ENCODE measurements around the gene LETM1.

Gene LETM1

GRCh38 chr4:1846580-1846979 is 9.4 kb downstream of the LETM1 start:
- no peak for TF ChIP-seq CTCF (IDR thresholded peaks at IDR 0.05)

GRCh38 chr4:1843852-1844251 is 12.1 kb downstream of the LETM1 start:
- TF ChIP-seq CTCF (IDR thresholded peaks at IDR 0.05), result no peak

- no peak for TF ChIP-seq CTCF (IDR thresholded peaks at IDR 0.05)
Observed at GRCh38 chr4:1842993-1843448, 12.9 kb downstream of the LETM1 start.

- TF ChIP-seq CTCF (IDR thresholded peaks at IDR 0.05), result no peak
Observed at GRCh38 chr4:1842339-1842895, 13.5 kb downstream of the LETM1 start.

GRCh38 chr4:1841887-1842210 is 14.1 kb downstream of the LETM1 start:
- no peak for TF ChIP-seq CTCF (IDR thresholded peaks at IDR 0.05)

- TF ChIP-seq CTCF (IDR thresholded peaks at IDR 0.05), result no peak
Observed at GRCh38 chr4:1841201-1841886, 14.6 kb downstream of the LETM1 start.

GRCh38 chr4:1839282-1839681 is 16.7 kb downstream of the LETM1 start:
- no peak for TF ChIP-seq CTCF (IDR thresholded peaks at IDR 0.05)

GRCh38 chr4:1837069-1837468 is 18.9 kb downstream of the LETM1 start:
- TF ChIP-seq CTCF (IDR thresholded peaks at IDR 0.05), result no peak
